GM12872 (cell line): ENCODE measurements around the gene ZNF57.
A peak's percentile ranks its signal among the peaks of the same experiment; 100 is the strongest.

ENCODE experiments used
- CTCF ChIP-seq: IDR thresholded peaks from 3 replicates; pipeline ENCODE4 v1.5.1; 2011; ENCODE audit warnings: low read depth, mild to moderate bottlenecking, low read length, moderate library complexity; ENCODE audit not compliant: insufficient read depth

ZNF57 gene

GRCh38 chr19:2885736-2886135 is 15.0 kb upstream of the ZNF57 start:
- TF ChIP-seq CTCF = no peak

DNA sequence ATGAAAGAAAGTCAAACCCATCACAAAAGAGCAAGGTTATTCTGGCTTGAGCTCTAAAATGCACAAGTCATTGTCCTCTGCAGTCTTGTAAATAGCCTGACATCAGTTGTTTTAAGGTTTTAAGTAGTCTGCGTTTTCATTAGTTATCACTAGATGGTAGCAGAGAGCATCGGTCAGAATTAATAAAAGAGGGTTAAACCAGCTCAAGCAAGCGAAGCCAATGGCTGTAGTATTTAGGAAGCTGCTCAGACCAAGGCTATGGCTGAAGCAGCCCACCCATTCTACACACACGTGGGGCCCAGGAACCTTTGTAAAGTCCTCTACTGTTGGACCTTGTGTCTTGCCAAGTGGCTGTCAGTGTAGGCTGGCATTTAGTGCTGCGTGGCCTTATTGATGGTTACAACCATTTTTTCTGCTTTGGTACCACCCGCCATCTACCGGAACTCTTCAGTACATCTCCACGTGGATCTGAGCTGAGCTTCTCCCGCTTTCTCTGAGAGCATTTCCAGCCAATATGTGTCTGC is 13.3 kb upstream of the ZNF57 start:
- peak; percentile 67 for TF ChIP-seq CTCF

DNA sequence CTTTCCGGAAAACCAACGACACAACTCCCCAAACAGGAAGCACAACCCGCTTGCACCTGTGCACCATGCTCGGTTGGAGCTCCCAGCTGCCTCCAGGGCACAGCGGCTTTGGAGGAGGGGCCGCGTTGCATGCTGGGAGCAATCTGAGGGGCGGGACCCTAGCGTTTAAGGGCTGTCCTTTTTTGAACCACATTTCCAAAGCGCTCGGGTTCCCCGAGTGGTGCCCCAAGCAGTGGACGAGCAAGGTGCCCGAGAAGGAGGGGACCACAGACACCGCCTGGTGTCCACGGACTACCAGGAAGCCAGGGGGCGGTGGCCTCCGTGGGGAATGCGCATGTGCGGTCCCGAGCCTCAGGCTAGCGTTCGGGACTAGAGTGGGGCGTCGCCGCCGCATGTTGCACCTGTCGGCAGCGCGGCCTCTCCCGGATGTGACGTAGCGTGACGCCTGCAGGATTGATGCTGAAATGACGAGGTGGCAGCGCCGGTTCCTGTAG is 11.9 kb upstream of the ZNF57 start:
- TF ChIP-seq CTCF = no peak

DNA sequence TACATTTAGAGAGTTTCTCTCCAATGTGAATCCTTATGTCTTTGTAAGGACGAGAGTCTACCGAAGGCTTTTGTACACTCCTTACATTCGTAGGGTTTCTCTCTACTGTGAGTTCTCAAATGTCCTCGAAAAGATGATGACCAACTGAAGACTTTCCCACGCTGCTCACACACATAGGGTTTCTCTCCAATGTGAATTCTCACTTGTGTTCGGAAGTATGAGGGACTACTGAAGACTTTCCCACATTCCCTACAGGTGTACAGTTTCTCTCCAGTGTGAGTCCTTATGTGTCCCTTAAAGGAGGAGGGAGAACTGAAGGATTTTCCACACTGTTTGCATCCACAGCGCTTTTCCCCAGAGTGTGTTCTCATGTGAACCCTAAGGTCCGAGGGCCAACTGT is 4.0 kb upstream of the ZNF57 start:
- TF ChIP-seq CTCF = no peak

DNA sequence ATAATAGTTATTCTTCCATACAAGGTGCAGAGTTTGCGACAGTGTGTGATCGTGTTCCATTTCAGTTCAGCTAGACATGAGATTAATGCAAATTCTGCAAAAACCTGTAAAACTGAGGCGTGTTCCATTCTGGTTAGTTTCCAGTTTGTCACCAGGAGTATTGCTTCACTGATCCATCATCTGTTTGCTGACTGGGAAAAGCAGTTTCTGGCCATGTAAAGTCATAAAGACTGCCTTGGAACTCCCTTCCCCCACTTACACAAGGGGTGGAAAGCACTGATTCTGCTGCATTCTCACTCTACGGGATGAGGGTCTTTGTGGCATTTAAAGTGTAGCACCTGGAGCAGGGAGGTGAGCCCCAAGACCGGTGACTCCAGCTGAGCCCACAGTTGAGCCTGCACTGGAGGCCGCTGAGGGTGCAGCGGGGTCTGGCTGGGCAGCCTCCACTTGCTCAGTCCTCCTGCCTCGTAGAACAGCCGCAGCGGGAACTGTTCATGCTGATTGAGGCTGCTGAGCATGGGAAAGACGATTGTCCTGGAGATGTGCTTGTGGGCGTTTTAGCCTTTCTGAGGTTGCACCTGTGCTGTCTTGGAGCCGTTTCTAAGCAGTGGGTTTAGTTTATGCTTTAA is 2.0 kb downstream of the ZNF57 start:
- TF ChIP-seq CTCF = no peak

DNA sequence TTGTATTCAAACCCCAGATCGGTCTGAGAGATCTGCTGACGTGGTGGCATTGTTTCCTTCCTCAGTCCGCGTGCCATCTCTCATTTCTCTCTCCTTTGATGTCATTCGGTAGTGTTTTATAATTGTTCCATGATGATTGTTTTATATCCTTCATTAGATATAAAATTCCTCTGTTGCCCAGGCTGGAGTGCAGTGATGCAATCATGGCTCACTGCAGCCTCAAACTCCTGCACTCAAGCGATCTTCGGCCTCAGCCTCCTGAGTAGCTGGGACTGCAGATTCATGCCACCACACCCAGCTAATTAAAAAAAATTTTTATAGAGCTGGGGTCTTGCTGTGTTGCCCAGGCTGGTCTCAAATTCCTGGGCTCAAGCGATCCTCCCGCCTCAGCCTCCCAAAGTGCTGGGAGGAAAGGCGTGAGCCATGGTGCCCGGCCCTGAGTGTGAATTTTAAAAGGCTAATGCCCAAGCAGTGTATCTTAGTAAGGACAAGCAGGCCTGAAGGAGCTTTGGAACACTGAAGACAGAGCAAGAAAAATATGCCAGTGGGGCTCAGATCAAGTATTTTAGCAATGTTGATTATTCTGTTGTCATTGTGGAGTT is 5.3 kb downstream of the ZNF57 start:
- no peak for TF ChIP-seq CTCF

DNA sequence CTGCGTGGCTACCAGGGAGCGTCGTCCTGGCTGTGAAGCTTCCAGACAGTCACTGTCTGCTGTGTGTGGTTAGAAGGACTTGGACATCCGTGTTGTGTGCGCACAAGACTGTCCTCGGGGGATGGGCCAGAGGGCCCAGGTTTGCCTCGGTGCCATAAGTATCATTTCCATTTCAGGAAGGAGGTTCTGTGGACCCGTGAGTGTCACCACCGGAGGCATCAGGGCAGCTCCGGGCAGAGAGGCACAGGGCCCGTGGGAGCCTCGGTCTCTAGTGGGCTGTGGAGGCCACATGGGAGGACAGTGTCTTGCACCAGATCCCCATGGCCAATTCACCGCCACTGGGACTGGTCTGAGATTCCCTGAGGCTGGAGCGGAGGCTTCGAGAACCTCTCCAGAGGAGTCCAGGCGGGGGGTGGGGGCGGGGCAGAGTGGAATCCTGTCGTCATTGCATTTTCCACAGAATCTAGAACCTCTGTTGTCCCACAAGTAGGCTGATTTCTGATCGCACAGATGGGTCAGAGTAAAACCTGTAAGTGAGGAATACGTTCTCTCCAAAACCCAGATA is 6.0 kb downstream of the ZNF57 start:
- TF ChIP-seq CTCF = no peak
